HepG2 (cell line): Measurements from ENCODE around the gene TRAPPC12. TPM values are rescaled to one million over a fixed set of nuclear protein-coding genes. Genes with fewer than 3 reads are reported as not detected.

Experiments used
- ATF4 ChIP-seq, 2 experiments: fragments of 450-650 bp in 1 of 2; sonication (generic) in 1 of 2; formaldehyde crosslinking; IDR thresholded peaks; 2 replicates each; pipeline versions ENCODE4 v1.5.0 to v1.8.0; 2020 to 2022; ENCODE audit warnings: mild to moderate bottlenecking in 1 of 2, missing genetic modification reagents in 1 of 2
- CEBPB ChIP-seq: IDR thresholded peaks from 2 replicates; pipeline ENCODE4 v1.6.1; 2011; ENCODE audit warnings: low read depth, low read length, improper control_type of control experiment, borderline replicate concordance
- DMAP1 ChIP-seq: IDR thresholded peaks from 2 replicates; pipeline ENCODE4 v1.6.1; 2016
- GABPA ChIP-seq, 2 experiments: IDR thresholded peaks; 2 replicates each; pipeline ENCODE4 v1.6.1; 2011 to 2016; ENCODE audit warnings: low read depth in 2 of 2, low read length in 1 of 2, missing biosample characterization in 1 of 2, missing genetic modification characterization in 1 of 2
- MAX ChIP-seq: IDR thresholded peaks from 2 replicates; pipeline ENCODE4 v1.6.1; 2012; ENCODE audit warnings: inconsistent platforms
- PBX3 ChIP-seq: sonication (generic); formaldehyde crosslinking; IDR thresholded peaks from 2 replicates; pipeline ENCODE4 v1.8.1; 2023; ENCODE audit warnings: missing genetic modification reagents, inconsistent platforms, borderline replicate concordance
- RBAK ChIP-seq: sonication (generic); formaldehyde crosslinking; IDR thresholded peaks from 2 replicates; pipeline ENCODE4 v1.5.1; 2020; ENCODE audit warnings: mild to moderate bottlenecking, missing genetic modification reagents
- RFX3 ChIP-seq: IDR thresholded peaks from 2 replicates; pipeline ENCODE4 v1.6.1; 2016; ENCODE audit warnings: missing biosample characterization, missing genetic modification reagents
- SP1 ChIP-seq, 2 experiments: fragments of 450-650 bp in 1 of 2; sonication (generic) in 1 of 2; formaldehyde crosslinking in 1 of 2; IDR thresholded peaks; 2 replicates each; pipeline versions ENCODE4 v1.4.0 to v1.6.1; 2016 to 2020; ENCODE audit warnings: missing genetic modification reagents in 1 of 2
- STAT5B ChIP-seq: sonication (generic); formaldehyde crosslinking; IDR thresholded peaks from 2 replicates; pipeline ENCODE4 v1.4.0; 2020; ENCODE audit warnings: missing genetic modification reagents
- TCF12 ChIP-seq, 2 experiments: fragments of 450-650 bp in 1 of 2; sonication (generic) in 1 of 2; formaldehyde crosslinking in 1 of 2; IDR thresholded peaks; 2 replicates each; pipeline versions ENCODE4 v1.6.1 to v1.8.0; 2017 to 2022; ENCODE audit warnings: antibody characterized with exemption in 1 of 2, mild to moderate bottlenecking in 1 of 2, missing genetic modification reagents in 1 of 2, moderate library complexity in 1 of 2
- ZFP1 ChIP-seq: IDR thresholded peaks from 2 replicates; pipeline ENCODE4 v1.6.1; 2016
- ZFX ChIP-seq: sonication (generic); formaldehyde crosslinking; IDR thresholded peaks from 2 replicates; pipeline ENCODE4 v1.4.0; 2020; ENCODE audit warnings: mild to moderate bottlenecking, low read depth, missing genetic modification reagents, moderate library complexity
- ZNF275 ChIP-seq: sonication (generic); formaldehyde crosslinking; IDR thresholded peaks from 2 replicates; pipeline ENCODE4 v1.8.0; 2022; ENCODE audit warnings: missing genetic modification reagents, mild to moderate bottlenecking, inconsistent platforms, borderline replicate concordance
- ZNF543 ChIP-seq: sonication (generic); formaldehyde crosslinking; IDR thresholded peaks from 2 replicates; pipeline ENCODE4 v1.4.0; 2020; ENCODE audit warnings: mild to moderate bottlenecking, missing genetic modification reagents
- polyA plus RNA-seq, 8 experiments: library from polyadenylated mRNA; depleted of rRNA in 3 of 8; stranded (reverse) in 7 of 8; unstranded in 1 of 8; fragments of >200 nt; fragmentation: Illumina TruSeq in 4 of 8; extraction: Trizol in 4 of 8; gene quantifications; 2 replicates each; pipeline versions ENCODE4 v1.2.1 to v1.2.3, GENCODE V29; 2011 to 2016; ENCODE audit warnings: low read depth in 4 of 8, missing spikeins in 1 of 8, mixed read lengths in 1 of 8; ENCODE audit not compliant: insufficient read depth in 1 of 8
- total RNA-seq, 5 experiments: library from RNA; depleted of rRNA; stranded (reverse); fragments of >200 nt; fragmentation: Illumina TruSeq; extraction: Trizol; gene quantifications; 2 replicates each; pipeline ENCODE4 v1.2.3, GENCODE V29; 2016; ENCODE audit warnings: low read depth in 1 of 5

Gene TRAPPC12
- total and polyA plus RNA-seq, 2 of the 13 experiments (the other 11 are each of a cell fraction or from before 2014, with no cell fraction given) = 46.4 to 97.7 TPM

- TF ChIP-seq RBAK (CRISPR knock-in tag) (no peak), MAX (0 out of 2 replicates have a peak, but pooled peaks have one; percentile 29), ZFP1 (CRISPR knock-in tag) (no peak), STAT5B (CRISPR knock-in tag) (no peak), ZNF275 (CRISPR knock-in tag) (no peak), DMAP1 (CRISPR knock-in tag) (no peak), ATF4 (CRISPR knock-in tag; IDR thresholded peaks at IDR 0.05) (0 out of 4 replicates have a peak, but pooled peaks of 1 of the 2 experiments have one; percentile 26), TCF12 (IDR thresholded peaks at IDR 0.05) (no peak), TCF12 (CRISPR knock-in tag; IDR thresholded peaks at IDR 0.05) (no peak), SP1 (IDR thresholded peaks at IDR 0.05) (no peak), SP1 (CRISPR knock-in tag; IDR thresholded peaks at IDR 0.05) (no peak), ZNF543 (CRISPR knock-in tag) (no peak), PBX3 (CRISPR knock-in tag) (no peak), GABPA (IDR thresholded peaks at IDR 0.05; ENCODE audit: low read depth, low read length) (no peak), GABPA (CRISPR knock-in tag; IDR thresholded peaks at IDR 0.05; ENCODE audit: low read depth) (peak; percentile 30; the same call in 1 of the 2 replicates), ZFX (CRISPR knock-in tag) (0 out of 2 replicates have a peak, but pooled peaks have one; percentile 20), CEBPB (peak; percentile 4; the same call in 1 of the 2 replicates), RFX3 (CRISPR knock-in tag) (no peak)
Observed at GRCh38 chr2:3435445-3435844, 56.0 kb downstream of the TRAPPC12 start (continued).
